ENCODE measurements around the gene ZBTB20.

DNA sequence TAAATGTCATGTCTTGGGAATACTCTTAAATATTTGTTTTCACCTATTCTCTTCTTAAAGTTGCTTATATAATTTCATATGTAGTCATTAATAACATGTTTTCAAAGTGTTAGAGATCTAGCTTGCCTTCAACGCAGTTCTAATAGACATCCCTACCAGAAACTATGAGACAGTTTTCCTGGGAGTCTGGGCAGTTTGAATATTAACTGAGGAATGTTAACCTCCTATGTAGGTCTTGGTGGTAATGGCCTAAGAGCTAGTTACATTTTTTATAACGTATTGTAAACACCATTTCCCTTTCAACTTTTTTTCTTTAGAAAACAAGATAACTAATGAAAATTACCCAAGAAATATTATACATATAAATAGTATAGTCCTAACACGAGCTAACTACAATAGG is 525.1 kb downstream of the ZBTB20 start:
- TF ChIP-seq, protein P1, sequence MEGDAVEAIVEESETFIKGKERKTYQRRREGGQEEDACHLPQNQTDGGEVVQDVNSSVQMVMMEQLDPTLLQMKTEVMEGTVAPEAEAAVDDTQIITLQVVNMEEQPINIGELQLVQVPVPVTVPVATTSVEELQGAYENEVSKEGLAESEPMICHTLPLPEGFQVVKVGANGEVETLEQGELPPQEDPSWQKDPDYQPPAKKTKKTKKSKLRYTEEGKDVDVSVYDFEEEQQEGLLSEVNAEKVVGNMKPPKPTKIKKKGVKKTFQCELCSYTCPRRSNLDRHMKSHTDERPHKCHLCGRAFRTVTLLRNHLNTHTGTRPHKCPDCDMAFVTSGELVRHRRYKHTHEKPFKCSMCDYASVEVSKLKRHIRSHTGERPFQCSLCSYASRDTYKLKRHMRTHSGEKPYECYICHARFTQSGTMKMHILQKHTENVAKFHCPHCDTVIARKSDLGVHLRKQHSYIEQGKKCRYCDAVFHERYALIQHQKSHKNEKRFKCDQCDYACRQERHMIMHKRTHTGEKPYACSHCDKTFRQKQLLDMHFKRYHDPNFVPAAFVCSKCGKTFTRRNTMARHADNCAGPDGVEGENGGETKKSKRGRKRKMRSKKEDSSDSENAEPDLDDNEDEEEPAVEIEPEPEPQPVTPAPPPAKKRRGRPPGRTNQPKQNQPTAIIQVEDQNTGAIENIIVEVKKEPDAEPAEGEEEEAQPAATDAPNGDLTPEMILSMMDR (IDR thresholded peaks at IDR 0.05), result no peak
- TF ChIP-seq POLR2A (IDR thresholded peaks at IDR 0.05) (no peak), EP300 (IDR thresholded peaks at IDR 0.05) (no peak), POLR2AphosphoS5 (IDR thresholded peaks at IDR 0.05) (no peak)
